GM12878 (cell line): ENCODE measurements around the gene PADI1. TPM values are rescaled to one million over a fixed set of nuclear protein-coding genes. Genes with fewer than 3 reads are reported as not detected.

ENCODE experiments used
- ATAC-seq: fragments of 200-7000 bp; cut with Tn5 transposase; 3 replicates; pipeline ENCODE4 v1.9.1; 2020; ENCODE audit warnings: mild to moderate bottlenecking, moderate library complexity
- BruUV-seq: library from RNA; stranded (reverse); fragments of 400-500 nt; replicated peaks from 2 replicates; lab custom pipeline; 2021; lab: Mats Ljungman, UMichigan
- CTCF ChIA-PET: fragments of 300-600 bp; sonication (Branson Sonifier 250); formaldehyde crosslinking; extraction: SDS; loops from one replicate; lab custom pipeline; 2021; ENCODE audit warnings: inconsistent platforms; lab: Yijun Ruan, JAX
- POLR2A ChIA-PET: fragments of 350-600 bp; formaldehyde crosslinking; extraction: SDS; loops from one replicate; lab custom pipeline; 2021; ENCODE audit warnings: inconsistent platforms; lab: Charles Lee
- RAD21 ChIA-PET: fragments of 300-600 bp; sonication (Branson Sonifier 250); formaldehyde crosslinking; loops from one replicate; lab custom pipeline; 2023; ENCODE audit warnings: antibody characterized with exemption; ENCODE audit not compliant: unreplicated experiment; lab: Charles Lee
- SMC1A ChIA-PET: fragments of 300-600 bp; sonication (Branson Sonifier 250); formaldehyde crosslinking; loops from one replicate; lab custom pipeline; 2023; ENCODE audit not compliant: unreplicated experiment, uncharacterized antibody; lab: Charles Lee
- DNase-seq: peaks from one replicate; pipeline ENCODE4 v3.0.0-alpha.2; 2011; ENCODE audit warnings: low read depth, low spot score
- FAIRE-seq: peaks from 3 replicates; lab custom pipeline; 2011; peaks lifted over from hg19 to GRCh38; lab: Jason Lieb, UNC
- H2AFZ ChIP-seq: 2 replicates; pipeline ENCODE4 v1.6.0; 2011; ENCODE audit warnings: low read depth, low read length, control low read depth; ENCODE audit not compliant: control insufficient read depth
- H3K27ac ChIP-seq: 2 replicates; pipeline ENCODE4 v1.5.1; 2011; ENCODE audit warnings: control low read depth; ENCODE audit not compliant: control insufficient read depth, insufficient read depth
- H3K27me3 ChIP-seq, 2 experiments: replicated peaks in 1 of 2; 2 replicates each; pipeline versions ENCODE4 v1.6.0 to v1.6.1; 2011; ENCODE audit warnings: low read length in 1 of 2; ENCODE audit not compliant: control insufficient read depth in 2 of 2, insufficient read depth in 2 of 2
- H3K36me3 ChIP-seq, 2 experiments: 2 replicates each; pipeline ENCODE4 v1.5.1; 2011; ENCODE audit warnings: low read length in 1 of 2; ENCODE audit not compliant: control insufficient read depth in 2 of 2, insufficient read depth in 2 of 2
- H3K4me1 ChIP-seq: 2 replicates; pipeline ENCODE4 v1.6.1; 2011; ENCODE audit warnings: mild to moderate bottlenecking, low read length, moderate library complexity, mixed read lengths; ENCODE audit not compliant: control insufficient read depth, insufficient read depth
- H3K4me2 ChIP-seq: 2 replicates; pipeline ENCODE4 v1.6.0; 2011; ENCODE audit warnings: control low read depth; ENCODE audit not compliant: control insufficient read depth, insufficient read depth
- H3K4me3 ChIP-seq: fragments of 200-600 bp; sonication (generic); 2 replicates; pipeline ENCODE4 v1.5.1; 2016
- H3K79me2 ChIP-seq: 2 replicates; pipeline ENCODE4 v1.6.0; 2011; ENCODE audit warnings: low read length; ENCODE audit not compliant: control insufficient read depth, insufficient read depth
- H3K9ac ChIP-seq: 2 replicates; pipeline ENCODE4 v1.8.0; 2011; ENCODE audit warnings: low read length, control low read depth, mixed read lengths; ENCODE audit not compliant: control insufficient read depth, insufficient read depth
- H3K9me3 ChIP-seq: replicated peaks from 3 replicates; pipeline ENCODE4 v1.5.1; 2011; ENCODE audit warnings: mild to moderate bottlenecking, low read length; ENCODE audit not compliant: control insufficient read depth, insufficient read depth
- H4K20me1 ChIP-seq: 2 replicates; pipeline ENCODE4 v1.6.0; 2011; ENCODE audit not compliant: control insufficient read depth, insufficient read depth
- ASH2L ChIP-seq: fragments of 300-600, 200-600 bp; sonication (generic); IDR thresholded peaks from 2 replicates; pipeline ENCODE4 v1.6.1; 2017; ENCODE audit warnings: low read depth, mild to moderate bottlenecking, borderline replicate concordance
- PML ChIP-seq: IDR thresholded peaks from 2 replicates; pipeline ENCODE4 v1.6.1; 2012; ENCODE audit warnings: low read length, inconsistent platforms
- ZBED1 ChIP-seq: IDR thresholded peaks from 2 replicates; pipeline ENCODE4 v1.6.1; 2016; ENCODE audit warnings: borderline replicate concordance
- WGBS: methylation state at CpG from one replicate; pipeline ENCODE4 v1.1.6; 2016; ENCODE audit warnings: low lambda C conversion rate; ENCODE audit not compliant: insufficient replicate concordance, insufficient coverage; ENCODE audit errors: missing lambda C conversion rate; 5-methylcytosine and 5-hydroxymethylcytosine counted together
- in situ Hi-C: fragments of 300-500 bp; cut with MboI; formaldehyde crosslinking; loops from 9 replicates; pipeline ENCODE4 v1.14.3; 2018; ENCODE audit warnings: mixed read lengths
- intact Hi-C: fragments of 100-400 bp; cut with micrococcal nuclease; formaldehyde crosslinking; loops from one replicate; pipeline ENCODE4 v1.14.2; 2022; ENCODE audit not compliant: unreplicated experiment
- polyA plus RNA-seq, 11 experiments: library from polyadenylated mRNA; depleted of rRNA in 4 of 11; unstranded in 6 of 11; stranded (reverse) in 5 of 11; fragments of >200 nt; fragmentation: Nextera tagmentation in 4 of 11; fragmentation: Illumina TruSeq in 1 of 11; extraction: Ambion mirVana in 4 of 11; extraction: Trizol in 1 of 11; gene quantifications; 1 replicate in 1 of 11; 2 replicates in 10 of 11; pipeline versions ENCODE4 v1.2.1 to v1.2.3, GENCODE V29; 2011 to 2016; ENCODE audit warnings: inconsistent platforms in 2 of 11, missing spikeins in 2 of 11, low read depth in 1 of 11
- total RNA-seq, 4 experiments: library from RNA; depleted of rRNA in 3 of 4; stranded (reverse); fragments of >200 nt in 3 of 4; fragmentation: Illumina TruSeq in 1 of 4; extraction: Trizol in 1 of 4; gene quantifications; 2 replicates each; pipeline versions ENCODE4 v1.2.1 to v1.2.3, GENCODE V29; 2013 to 2021
- TF ChIP-seq, protein P1 (sequence below): fragments of 450-650 bp; formaldehyde crosslinking; IDR thresholded peaks from 2 replicates; pipeline ENCODE4 v1.4.0; 2022; ENCODE audit warnings: mild to moderate bottlenecking, moderate library complexity

PADI1 gene
- total and polyA plus RNA-seq, 10 of the 15 experiments (the other 5 are each of a cell fraction or from before 2014, with no cell fraction given) = 0.05 TPM; not detected in 9

DNA sequence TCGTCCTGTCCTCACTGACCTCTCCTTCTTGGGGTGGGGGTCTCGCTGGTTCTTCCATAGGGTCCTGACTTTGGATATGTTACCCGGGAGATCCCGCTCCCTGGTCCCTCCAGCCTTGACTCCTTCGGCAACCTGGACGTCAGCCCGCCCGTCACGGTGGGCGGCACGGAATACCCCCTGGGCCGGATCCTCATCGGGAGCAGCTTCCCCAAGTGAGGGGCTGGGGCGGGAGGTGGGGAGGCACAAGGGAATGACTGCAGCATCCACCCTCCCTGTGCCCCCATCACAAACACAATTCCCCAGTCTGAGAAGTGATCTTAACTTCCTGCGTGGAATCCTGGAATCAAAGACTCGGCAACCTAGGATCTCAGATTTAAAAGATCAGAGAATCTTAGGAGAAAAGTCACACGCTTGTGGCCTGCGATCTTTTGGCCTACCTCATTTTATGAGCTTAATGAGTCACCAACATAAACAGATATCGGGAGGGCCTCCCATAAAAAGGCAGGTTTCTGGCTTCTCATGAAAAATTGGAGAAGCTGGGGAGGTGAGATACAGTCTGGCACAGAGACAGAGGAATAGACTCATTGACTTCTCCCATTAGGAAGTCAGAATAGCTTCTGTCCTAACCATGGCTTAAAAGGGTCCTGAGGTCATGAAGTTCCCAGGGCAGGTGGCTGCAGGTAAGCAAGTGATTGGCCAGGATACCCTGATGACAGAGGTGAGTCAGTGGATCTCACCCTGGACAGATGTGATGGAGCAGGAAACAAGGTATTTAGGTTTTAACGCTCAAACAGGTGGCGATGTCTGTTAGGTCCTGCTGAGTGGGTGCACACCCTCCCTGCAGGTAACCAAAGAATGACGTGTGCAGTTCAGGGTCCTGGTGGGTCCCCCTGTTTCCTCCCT lies 28.1 kb downstream of the PADI1 start:
- Histone ChIP-seq H4K20me1 (no peaks in the 10 kb centered on the region), H2AFZ (no peak overlapping the region), H3K9ac (no peak overlapping the region), H3K27ac (no peak overlapping the region), H3K4me2 (no peak overlapping the region), H3K4me3 (no peak overlapping the region), H3K4me1 (no peaks in the 10 kb centered on the region), H3K36me3 (no peaks in the 10 kb centered on the region), H3K9me3 (no peaks in the 10 kb centered on the region; the same call in 2 of the 3 replicates), H3K27me3 (no peaks in the 10 kb centered on the region), H3K79me2 (no peaks in the 10 kb centered on the region)
- intact Hi-C loops = loop anchor here (10.0 kb wide), 1 partner anchor 102 kb away; no protein-coding TSS in a partner anchor
- POLR2A ChIA-PET = interaction anchor here (1.4 kb wide), 1 partner anchor 25 kb away, joined by 5 read pairs; no protein-coding TSS in a partner anchor
- in situ Hi-C loops = loop anchor here (10.0 kb wide), 1 partner anchor 288 kb away; no protein-coding TSS in a partner anchor
- CTCF ChIA-PET = interaction anchor here (1.0 to 12.7 kb wide), 5 partner anchors 108 to 175 kb away, joined by 3 to 315 read pairs (median 6); partner anchors contain the start of gene PADI2
- TF ChIP-seq PML (no peak), ZBED1 (no peak), ASH2L (no peak)
- TF ChIP-seq, protein P1, sequence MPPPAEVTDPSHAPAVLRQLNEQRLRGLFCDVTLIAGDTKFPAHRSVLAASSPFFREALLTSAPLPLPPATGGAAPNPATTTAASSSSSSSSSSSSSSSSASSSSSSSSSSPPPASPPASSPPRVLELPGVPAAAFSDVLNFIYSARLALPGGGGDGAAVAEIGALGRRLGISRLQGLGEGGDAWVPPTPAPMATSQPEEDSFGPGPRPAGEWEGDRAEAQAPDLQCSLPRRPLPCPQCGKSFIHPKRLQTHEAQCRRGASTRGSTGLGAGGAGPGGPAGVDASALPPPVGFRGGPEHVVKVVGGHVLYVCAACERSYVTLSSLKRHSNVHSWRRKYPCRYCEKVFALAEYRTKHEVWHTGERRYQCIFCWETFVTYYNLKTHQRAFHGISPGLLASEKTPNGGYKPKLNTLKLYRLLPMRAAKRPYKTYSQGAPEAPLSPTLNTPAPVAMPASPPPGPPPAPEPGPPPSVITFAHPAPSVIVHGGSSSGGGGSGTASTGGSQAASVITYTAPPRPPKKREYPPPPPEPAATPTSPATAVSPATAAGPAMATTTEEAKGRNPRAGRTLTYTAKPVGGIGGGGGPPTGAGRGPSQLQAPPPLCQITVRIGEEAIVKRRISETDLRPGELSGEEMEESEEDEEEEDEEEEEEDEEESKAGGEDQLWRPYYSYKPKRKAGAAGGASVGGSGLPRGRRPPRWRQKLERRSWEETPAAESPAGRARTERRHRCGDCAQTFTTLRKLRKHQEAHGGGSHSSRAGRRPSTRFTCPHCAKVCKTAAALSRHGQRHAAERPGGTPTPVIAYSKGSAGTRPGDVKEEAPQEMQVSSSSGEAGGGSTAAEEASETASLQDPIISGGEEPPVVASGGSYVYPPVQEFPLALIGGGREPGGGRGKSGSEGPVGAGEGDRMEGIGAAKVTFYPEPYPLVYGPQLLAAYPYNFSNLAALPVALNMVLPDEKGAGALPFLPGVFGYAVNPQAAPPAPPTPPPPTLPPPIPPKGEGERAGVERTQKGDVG (CRISPR knock-in tag) = no peak
- RAD21 ChIA-PET = interaction anchor here (1.1 to 9.5 kb wide), 2 partner anchors 109 to 174 kb away, joined by 3 to 186 read pairs; partner anchors contain the start of gene PADI2
- SMC1A ChIA-PET = interaction anchor here (0.8 to 12.3 kb wide), 3 partner anchors 26 to 108 kb away, joined by 3 to 236 read pairs (median 4); partner anchors contain the start of gene PADI2
- no peak for ATAC-seq
- 65% methylated on average over 17 of the region's 22 CpGs for WGBS
- no peak for DNase-seq
- FAIRE-seq = no peak
- no TSS peak for BruUV-seq
